Stimulated activated CD4-positive, alpha-beta T cell treated with anti-CD3 and anti-CD28 coated beads, Interleukin-12 subunit alpha, Interleukin-12 subunit beta, amount 100 ng/mL, for 4 hours (primary cell): Measurements from ENCODE around the gene C5orf58.

Source experiments
- DNase-seq: peaks from one replicate; pipeline ENCODE4 v3.0.0-alpha.2; 2020

The C5orf58 gene

GRCh38 chr5:170285181-170285580 is 52.4 kb downstream of the C5orf58 start:
- DNase-seq: no peak

GRCh38 chr5:170286386-170286925 is 53.7 kb downstream of the C5orf58 start:
- DNase-seq: no peak

GRCh38 chr5:170287532-170287931 is 54.7 kb downstream of the C5orf58 start:
- DNase-seq: no peak

- DNase-seq: no peak
These were observed 55.4 kb downstream of the C5orf58 start for GRCh38 chr5:170288151-170288550.

DNA sequence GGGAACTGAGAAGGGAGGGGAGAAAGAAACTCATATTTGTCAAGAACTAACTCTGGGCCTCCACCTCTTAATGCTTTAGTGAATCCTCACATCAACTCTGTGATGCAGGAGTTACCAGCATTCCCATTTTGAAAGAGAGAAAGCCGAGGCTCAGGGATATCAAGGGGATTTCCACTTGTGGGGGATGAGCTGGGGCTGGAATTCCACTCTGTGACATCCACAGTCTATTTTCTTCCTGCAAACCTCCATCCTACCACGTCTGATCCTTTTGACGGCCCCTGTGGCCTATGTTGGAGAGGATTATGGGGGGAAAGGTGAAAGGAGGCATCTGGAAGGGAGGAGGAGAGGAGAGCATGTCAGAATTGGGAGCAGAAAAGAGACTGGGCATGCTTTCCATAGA is 55.8 kb downstream of the C5orf58 start:
- no peak for DNase-seq

- DNase-seq: no peak
These were observed 56.3 kb downstream of the C5orf58 start for GRCh38 chr5:170289121-170289520.

DNA sequence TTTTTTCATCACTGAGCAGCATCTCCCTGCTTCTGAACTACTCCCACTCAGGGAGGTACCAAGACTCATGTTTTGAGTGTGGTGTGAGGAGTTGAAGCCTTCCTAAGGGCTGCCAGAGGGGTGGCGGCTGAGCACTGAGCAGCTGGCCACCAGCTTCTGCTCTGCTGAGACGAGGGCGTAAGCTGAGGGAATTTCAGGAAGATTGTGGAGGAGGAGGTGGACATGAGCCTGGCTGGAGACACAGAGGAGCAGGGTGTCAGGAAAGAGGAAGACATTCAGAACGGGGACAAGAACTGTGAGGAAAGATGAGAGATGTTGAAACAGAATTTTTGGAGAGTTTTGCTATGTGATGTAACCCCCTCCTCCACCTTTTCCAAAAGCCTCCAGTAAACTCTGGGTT is 57.0 kb downstream of the C5orf58 start:
- DNase-seq: no peak

DNA sequence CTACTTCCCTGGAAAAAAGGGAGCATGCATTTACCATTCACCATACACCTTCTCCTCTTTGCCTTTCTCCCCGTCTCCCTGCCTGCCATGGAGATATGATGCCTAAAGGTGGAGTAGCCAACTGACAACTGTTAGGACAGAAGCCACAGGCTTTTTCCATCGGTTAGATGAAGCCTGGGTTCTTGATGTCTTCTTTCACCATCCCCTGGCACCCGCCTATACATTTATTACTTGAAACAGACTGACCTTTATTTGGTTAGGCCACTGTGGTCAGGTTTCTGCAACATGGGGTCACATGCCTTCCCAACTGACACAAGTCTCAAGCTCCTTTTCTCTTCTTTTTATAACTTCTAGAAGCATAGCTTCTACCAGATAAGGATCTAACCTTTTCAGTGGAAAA is 57.7 kb downstream of the C5orf58 start:
- DNase-seq: no peak

DNA sequence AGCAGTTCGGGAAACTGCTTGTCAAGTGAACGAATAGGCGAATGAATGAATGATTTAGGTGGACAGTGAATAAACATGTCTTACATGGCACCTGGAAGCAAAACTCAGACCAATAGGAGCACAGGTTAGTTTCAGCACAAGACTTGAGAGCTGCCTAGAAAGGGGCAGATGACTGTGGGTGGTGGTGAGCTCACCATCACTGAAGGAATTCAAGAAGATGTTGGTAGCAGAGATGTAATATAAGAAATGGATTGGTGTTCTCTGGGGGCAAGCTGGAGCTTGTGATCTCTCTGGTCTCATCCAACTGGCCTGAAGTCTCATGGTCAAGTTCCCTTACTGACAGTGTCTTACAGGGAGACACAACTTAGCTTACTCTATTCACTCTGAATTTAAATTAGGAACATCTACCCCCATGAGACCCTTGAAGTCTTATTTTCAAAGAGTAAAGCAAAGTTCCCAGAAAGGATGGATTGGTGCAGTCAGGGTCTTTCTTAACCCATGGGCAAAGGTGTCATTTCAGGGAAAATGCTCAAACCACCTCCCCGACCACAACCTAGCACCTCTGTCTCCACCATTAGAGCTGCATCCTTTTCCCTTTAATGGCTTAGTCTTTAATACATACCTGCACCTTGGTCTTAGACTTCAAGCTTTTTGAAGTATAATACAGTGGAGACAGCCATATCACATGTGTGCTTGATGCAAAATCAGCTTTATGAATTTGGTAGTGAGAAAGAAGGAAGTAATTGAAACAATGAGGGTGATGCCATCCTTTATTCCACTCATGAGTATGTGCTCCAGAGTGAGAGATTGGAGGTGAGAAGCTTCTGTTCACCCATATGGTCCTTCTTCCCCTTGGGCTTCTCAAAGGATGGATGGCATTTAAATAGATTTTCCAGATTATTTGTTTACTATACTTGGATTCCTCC is 59.7 kb downstream of the C5orf58 start:
- DNase-seq: no peak

- DNase-seq: no peak
These were observed 60.5 kb downstream of the C5orf58 start for GRCh38 chr5:170293273-170293672.

DNA sequence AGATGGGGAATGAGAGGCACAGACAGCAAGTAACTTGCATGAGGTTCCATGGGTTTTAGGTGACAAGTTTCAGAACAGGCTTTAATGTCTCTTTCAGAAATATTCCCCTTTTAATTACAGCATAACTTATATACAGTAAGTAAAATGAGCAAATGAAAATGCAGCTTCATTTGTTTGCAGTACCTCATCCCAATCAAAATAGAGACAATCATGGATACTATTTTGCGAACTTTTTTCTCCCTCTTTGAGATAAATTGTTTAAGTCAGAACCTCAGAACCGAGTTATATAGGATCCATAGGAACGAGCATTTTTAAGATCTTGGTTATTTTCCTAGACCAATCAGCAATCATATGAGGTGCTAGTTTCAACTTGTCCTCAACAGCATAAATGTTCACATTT is 61.3 kb downstream of the C5orf58 start:
- DNase-seq: no peak

GRCh38 chr5:170294556-170294955 is 61.8 kb downstream of the C5orf58 start:
- no peak for DNase-seq
